ENCODE results near the gene ZNF483. TPM values are rescaled to one million over a fixed set of nuclear protein-coding genes. Genes with fewer than 3 reads are reported as not detected.
"Not testable (repeated sequence)": the region's sequence is repeated elsewhere in the genome, so short reads cannot be mapped to it uniquely, and the experiment has no call there.

The ZNF483 gene
- total RNA-seq, 2 donors from 2014 or later = 2.8 to 4.3 TPM

DNA sequence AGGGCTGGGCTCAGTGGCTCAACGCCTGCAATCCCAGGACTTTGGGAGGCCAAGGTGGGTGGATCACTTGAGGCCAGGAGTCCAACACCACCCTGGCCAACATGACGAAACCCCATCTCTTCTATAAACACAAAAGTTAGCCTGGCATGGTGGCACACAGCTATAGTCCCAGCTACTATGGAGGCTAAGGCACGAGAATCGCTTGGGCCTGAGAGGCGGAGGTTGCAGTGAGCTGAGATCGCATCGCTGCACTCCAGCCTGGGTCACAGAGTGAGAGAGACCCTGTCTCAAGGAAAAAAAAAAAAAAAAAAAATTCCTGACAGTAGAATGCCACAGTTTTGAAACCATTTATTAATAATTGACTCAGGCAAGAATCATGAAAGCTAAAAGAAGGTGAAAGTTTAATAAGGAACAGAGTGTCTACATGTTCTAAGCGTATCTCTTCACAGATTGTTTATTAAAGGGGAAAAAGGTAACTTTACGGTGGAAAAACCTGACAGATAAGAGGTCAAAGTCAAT, 80.1 kb downstream of the ZNF483 start:
- Mint-ChIP-seq H3K4me1 (ENCODE audit: low read depth in 2 of 2) (no peaks in the 10 kb centered on the region), H3K27me3 (peaks cover 41 to 48% of the 10 kb centered on the region in 2 donors), H3K27ac (no peak overlapping the region), H3K9me3 (no peaks in the 10 kb centered on the region), H3K36me3 (no peaks in the 10 kb centered on the region), H3K4me3 (no peak overlapping the region)
- ATAC-seq (no peak), DNase-seq (ENCODE audit: low spot score) (no peak)

DNA sequence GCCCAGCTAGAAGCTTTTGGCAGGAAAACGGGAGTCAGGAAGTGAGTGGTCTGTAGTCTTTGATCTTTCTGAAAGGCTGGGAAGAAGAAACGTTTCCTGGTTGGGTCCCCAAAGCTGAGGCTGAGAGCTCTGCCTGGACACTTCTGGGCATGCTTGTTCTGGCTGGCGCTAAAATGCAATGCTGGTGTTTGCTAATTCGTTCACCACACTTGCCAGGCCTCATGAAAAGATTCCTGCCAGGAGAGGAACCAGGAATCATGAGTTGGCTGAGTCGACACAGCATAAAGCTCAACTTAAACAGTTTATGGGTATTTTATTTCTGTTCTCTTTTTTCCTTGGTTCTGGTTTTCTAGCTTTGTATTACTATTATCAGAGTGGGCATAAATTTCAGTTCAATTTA, 85.2 kb downstream of the ZNF483 start:
- no peak overlapping the region for H3K27ac Mint-ChIP-seq
- H3K4me1 Mint-ChIP-seq (ENCODE audit: low read depth in 2 of 2) = no peaks in the 10 kb centered on the region
- no peak for DNase-seq (ENCODE audit: low spot score)
- H3K36me3 Mint-ChIP-seq = no peaks in the 10 kb centered on the region
- no peak for ATAC-seq
- peaks cover 44 to 53% of the 10 kb centered on the region in 2 donors for H3K27me3 Mint-ChIP-seq
- H3K4me3 Mint-ChIP-seq = no peak overlapping the region
- no peaks in the 10 kb centered on the region for H3K9me3 Mint-ChIP-seq

DNA sequence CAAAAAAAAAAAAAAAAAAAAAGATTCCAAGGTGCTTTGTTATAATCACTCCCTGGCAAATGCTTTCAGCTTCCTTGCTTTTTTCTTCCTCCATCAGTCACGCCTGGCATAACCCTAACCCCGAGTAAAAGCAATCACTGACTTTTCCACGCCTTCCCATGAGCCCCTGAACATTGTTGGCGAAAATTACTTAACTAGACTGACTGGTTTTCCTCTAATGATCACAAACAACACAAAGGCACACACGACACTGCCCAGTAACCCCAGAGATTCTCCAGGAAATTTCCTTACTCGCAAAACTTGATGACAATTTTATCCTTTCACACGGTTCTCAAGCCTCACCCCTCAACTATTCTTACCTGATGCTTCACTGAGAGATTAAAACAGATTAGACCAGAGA, 85.9 kb downstream of the ZNF483 start:
- Mint-ChIP-seq H3K4me1 (ENCODE audit: low read depth in 2 of 2) (no peaks in the 10 kb centered on the region), H3K27ac (no peak overlapping the region), H3K4me3 (no peak overlapping the region), H3K36me3 (no peaks in the 10 kb centered on the region), H3K9me3 (no peaks in the 10 kb centered on the region), H3K27me3 (peaks cover 39 to 47% of the 10 kb centered on the region in 2 donors)
- no peak for DNase-seq (ENCODE audit: low spot score)
- no peak for ATAC-seq

DNA sequence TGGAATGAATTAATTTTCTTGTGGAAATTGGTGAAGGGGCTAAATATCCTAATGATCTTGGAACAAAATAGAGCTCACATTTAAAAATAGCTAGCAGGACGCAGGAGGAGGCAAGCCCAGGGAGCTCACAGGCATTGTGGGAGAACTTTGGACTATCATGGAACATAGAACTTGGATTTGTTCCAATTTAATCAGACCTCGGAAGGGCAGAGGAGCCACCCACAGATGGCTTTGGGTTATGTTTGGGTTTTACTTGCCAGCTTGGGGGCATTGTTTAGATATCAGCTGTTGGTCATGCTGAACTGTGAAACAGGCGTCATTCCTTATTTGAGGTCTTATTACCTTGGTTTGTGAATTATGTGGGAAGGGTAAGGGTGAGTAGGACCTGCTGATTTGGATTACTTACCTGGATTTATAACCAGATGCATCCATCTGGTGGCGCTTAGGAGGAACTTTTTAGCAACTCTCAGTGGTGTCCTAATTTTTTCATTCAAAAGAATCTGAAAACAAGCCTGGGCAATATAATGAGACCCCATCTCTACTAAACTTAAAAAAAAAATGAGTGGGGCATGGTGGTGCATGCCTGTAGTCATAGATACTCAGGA, 88.6 kb downstream of the ZNF483 start:
- DNase-seq (ENCODE audit: low spot score) (no peak), ATAC-seq (no peak)
- Mint-ChIP-seq H3K4me1 (ENCODE audit: low read depth in 2 of 2) (no peaks in the 10 kb centered on the region), H3K9me3 (no peaks in the 10 kb centered on the region), H3K27me3 (peaks cover 39 to 52% of the 10 kb centered on the region in 2 donors), H3K36me3 (no peaks in the 10 kb centered on the region), H3K4me3 (no peak overlapping the region), H3K27ac (no peak overlapping the region)

DNA sequence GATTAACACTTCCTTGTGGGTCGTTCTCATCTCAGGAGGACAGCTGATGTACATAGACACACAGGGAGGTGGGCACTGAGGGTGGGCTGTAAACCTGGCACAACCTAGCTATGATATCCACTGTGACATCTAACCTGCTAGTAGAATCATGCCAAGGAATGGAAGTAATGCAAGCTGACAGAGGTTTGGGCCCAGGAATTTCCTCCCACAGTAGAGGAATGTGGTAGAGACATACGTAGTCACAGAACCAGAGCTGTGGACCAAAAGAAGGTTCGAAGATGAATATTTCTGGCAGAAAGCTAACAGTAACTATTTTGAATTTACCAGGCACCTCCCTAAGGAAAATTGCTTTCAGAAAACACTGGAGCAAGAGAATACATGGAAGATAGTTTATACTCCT, 90.9 kb downstream of the ZNF483 start:
- no peak for ATAC-seq
- H3K9me3 Mint-ChIP-seq = no peaks in the 10 kb centered on the region
- DNase-seq (ENCODE audit: low spot score) = no peak
- H3K27me3 Mint-ChIP-seq = peaks cover 30 to 32% of the 10 kb centered on the region in 2 donors
- H3K27ac Mint-ChIP-seq = no peak overlapping the region
- no peaks in the 10 kb centered on the region for H3K4me1 Mint-ChIP-seq (ENCODE audit: low read depth in 2 of 2)
- H3K36me3 Mint-ChIP-seq = no peaks in the 10 kb centered on the region
- H3K4me3 Mint-ChIP-seq = no peak overlapping the region

DNA sequence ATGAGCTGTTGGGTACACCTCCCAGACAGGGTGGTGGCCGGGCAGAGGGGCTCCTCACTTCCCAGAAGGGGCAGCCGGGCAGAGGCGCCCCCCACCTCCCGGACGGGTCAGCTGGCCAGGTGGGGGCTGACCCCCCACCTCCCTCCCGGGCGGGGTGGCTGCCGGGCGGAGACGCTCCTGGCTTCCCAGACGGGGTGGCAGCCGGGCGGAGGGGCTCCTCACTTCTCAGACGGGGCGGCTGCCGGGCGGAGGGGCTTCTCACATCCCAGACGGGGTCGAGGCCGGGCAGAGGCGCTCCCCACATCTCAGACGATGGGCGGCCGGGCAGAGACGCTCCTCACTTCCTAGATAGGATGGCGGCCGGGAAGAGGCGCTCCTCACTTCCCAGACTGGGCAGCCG, 92.4 kb downstream of the ZNF483 start:
- H3K9me3 Mint-ChIP-seq; DNase-seq (ENCODE audit: low spot score); H3K36me3 Mint-ChIP-seq; ATAC-seq; H3K27ac Mint-ChIP-seq; H3K4me3 Mint-ChIP-seq; H3K4me1 Mint-ChIP-seq (ENCODE audit: low read depth in 2 of 2): not testable (repeated sequence)
- peaks cover 25 to 31% of the 10 kb centered on the region in 2 donors for H3K27me3 Mint-ChIP-seq

DNA sequence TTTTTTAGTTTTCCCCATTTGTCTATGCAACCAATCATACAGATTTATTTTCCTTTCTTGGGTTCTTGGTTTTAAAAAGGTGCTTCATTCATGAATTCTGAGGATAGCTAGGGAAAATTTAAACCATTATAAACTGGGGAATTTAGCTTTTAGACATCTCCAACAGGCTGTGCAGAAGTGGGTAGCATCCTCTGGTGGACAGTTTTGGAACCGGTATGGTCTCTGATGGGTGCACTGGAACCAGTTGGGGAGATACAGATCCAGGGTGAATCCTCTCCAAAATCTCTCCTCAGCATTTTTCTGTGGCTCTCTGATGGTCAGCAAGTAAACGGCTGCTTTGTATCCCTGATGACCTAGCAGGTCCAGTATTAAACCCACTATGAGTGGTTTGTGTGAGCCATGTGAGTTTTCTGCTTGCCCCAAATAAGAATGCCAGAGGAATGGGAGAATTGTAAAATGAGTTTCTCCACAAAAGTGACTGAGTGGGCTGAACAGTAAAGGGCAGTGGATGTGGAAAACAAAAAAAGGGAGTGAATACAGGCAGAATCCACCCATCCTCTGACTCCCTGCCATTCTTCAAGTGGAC, 97.0 kb downstream of the ZNF483 start:
- H3K4me1 Mint-ChIP-seq (ENCODE audit: low read depth in 2 of 2) = no peaks in the 10 kb centered on the region
- H3K4me3 Mint-ChIP-seq = no peak overlapping the region
- no peak for ATAC-seq
- no peaks in the 10 kb centered on the region for H3K9me3 Mint-ChIP-seq
- DNase-seq (ENCODE audit: low spot score) = no peak
- H3K27ac Mint-ChIP-seq = no peak overlapping the region
- H3K36me3 Mint-ChIP-seq = no peaks in the 10 kb centered on the region
- H3K27me3 Mint-ChIP-seq = peaks cover 12 to 15% of the 10 kb centered on the region in 2 donors

DNA sequence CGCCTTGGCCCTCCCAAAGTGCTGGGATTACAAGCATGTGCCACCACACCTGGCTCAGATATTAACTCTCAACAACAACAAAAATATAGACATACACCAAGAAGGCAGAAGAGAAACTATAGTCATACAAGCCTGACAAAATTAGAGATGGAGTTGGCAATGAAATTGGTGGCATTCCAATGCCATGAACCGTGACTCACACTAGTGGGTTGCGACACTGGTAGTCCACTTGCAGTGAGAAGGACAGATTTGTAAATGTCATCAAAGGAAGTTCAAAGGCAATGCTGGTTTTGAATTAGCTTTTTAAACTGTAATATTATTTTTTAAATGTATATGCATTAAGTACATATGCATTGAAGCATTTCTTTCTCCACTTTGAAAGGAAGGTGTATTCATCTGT, 97.6 kb downstream of the ZNF483 start:
- Mint-ChIP-seq H3K4me3 (no peak overlapping the region), H3K36me3 (no peaks in the 10 kb centered on the region), H3K27me3 (peaks cover 12 to 15% of the 10 kb centered on the region in 2 donors), H3K4me1 (ENCODE audit: low read depth in 2 of 2) (no peaks in the 10 kb centered on the region), H3K27ac (no peak overlapping the region), H3K9me3 (no peaks in the 10 kb centered on the region)
- DNase-seq (ENCODE audit: low spot score) (no peak), ATAC-seq (no peak)

Other genes starting within 250 kb of the ZNF483 start
- not detected for gene OR2K2, start 195.0 kb upstream of the ZNF483 start, total RNA-seq
- gene ECPAS, start 40.8 kb upstream of the ZNF483 start, total RNA-seq = 100 to 1,000 TPM in 1 of 2 donors, 10 to 100 TPM in 1; 97.6 to 114 TPM
- not detected for gene PTGR1, start 74.5 kb downstream of the ZNF483 start, total RNA-seq
- gene DNAJC25, start 106.2 kb downstream of the ZNF483 start, total RNA-seq = 1 to 10 TPM; 7.0 to 7.2 TPM
- gene GNG10, start 136.4 kb downstream of the ZNF483 start, total RNA-seq = 10 to 100 TPM; 22.0 to 23.0 TPM